ENCODE results near the gene MTRF1.

DNA sequence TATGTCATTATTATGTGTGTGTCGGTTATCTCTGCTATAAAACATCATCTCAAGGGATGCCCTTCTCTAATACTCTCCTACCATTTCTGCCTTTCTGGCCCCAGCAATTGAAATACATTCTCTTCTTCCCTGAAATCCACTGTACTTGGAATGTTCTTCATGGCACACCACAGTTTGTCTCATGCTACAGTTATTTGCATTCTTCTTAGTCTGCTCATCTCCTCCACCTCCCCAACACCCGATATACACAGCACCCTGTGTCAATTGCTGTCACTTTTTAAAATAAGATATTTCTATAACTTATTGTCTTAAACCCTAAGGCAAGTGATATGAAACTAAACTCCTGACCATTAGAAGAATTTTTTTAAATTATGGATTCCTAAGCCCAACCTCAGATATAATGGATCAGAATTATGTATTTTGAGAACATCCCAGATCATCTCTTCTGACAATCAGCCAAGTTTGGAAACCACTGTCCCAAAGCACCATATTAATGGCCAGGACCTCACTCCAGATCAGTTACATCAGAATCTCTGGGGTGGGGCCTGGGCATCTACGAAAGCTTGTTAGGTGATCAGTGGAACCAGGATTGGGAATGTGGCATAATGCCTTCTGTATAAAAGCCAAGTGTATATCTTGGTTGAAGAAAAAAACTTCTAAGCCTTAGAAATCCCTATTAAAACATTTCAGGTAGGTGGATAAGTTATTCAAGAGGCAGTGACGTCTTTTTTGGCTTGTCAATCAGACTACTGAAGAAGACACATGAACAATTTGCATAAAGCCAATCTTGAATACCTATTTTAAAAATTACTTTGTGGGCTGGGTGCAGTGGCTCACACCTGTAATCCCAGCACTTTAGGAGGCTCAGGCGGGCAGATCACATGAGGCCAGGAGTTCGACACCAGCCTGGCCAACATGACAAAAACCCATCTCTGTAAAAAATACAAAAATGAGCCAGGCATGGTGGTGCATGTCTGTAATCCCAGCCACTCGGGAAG lies 39.0 kb downstream of the MTRF1 start:
- TF ChIP-seq GATA2 (IDR thresholded peaks at IDR 0.05; ENCODE audit: low read depth, low read length) = no peak
- TF ChIP-seq GATA3 (IDR thresholded peaks at IDR 0.05; ENCODE audit: low read depth, low read length) = no peak
